ENCODE data around the gene DUSP10. TPM values are rescaled to one million over a fixed set of nuclear protein-coding genes. Genes with fewer than 3 reads are reported as not detected.

The DUSP10 gene
- total RNA-seq, 2 experiments from 2014 or later, result 10.8 to 12.9 TPM

DNA sequence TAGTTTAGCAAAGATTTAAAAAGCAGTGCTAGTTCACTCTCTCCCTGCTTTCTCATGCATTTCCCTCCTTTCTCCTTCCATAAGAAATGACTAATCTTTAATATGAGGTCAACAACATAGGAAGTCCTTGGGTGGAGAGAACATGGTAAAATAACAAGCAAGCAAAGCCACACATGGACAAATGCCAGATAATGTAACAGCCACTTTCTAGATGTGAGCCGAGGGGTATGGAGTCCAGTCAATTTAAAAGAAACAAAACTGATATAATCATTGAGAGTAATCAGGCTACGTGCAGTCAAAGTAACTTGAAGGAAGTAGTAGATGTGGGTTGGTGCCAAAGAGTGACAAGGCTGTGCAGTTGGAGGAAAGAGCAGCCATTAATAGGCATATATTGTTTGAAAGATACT is 69.6 kb downstream of the DUSP10 start:
- ChIA-PET POLR2A (no interaction called here), CTCF (interaction anchor here (1.0 kb wide), 1 partner anchor 783 kb away, joined by 5 read pairs; no protein-coding TSS in a partner anchor)
- Mint-ChIP-seq H3K27me3 (peaks cover 2% of the 10 kb centered on the region), H3K4me1 (ENCODE audit: low read depth) (peaks cover 4% of the 10 kb centered on the region), H3K36me3 (ENCODE audit: low read depth) (no peaks in the 10 kb centered on the region), H3K9me3 (no peaks in the 10 kb centered on the region), H3K4me3 (no peak overlapping the region), H3K27ac (no peak overlapping the region)
- ATAC-seq (no peak), DNase-seq (no peak)
- TF ChIP-seq, protein P1, sequence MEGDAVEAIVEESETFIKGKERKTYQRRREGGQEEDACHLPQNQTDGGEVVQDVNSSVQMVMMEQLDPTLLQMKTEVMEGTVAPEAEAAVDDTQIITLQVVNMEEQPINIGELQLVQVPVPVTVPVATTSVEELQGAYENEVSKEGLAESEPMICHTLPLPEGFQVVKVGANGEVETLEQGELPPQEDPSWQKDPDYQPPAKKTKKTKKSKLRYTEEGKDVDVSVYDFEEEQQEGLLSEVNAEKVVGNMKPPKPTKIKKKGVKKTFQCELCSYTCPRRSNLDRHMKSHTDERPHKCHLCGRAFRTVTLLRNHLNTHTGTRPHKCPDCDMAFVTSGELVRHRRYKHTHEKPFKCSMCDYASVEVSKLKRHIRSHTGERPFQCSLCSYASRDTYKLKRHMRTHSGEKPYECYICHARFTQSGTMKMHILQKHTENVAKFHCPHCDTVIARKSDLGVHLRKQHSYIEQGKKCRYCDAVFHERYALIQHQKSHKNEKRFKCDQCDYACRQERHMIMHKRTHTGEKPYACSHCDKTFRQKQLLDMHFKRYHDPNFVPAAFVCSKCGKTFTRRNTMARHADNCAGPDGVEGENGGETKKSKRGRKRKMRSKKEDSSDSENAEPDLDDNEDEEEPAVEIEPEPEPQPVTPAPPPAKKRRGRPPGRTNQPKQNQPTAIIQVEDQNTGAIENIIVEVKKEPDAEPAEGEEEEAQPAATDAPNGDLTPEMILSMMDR (IDR thresholded peaks at IDR 0.05), result no peak
- intact Hi-C loops (cut with micrococcal nuclease), result no loop called here

DNA sequence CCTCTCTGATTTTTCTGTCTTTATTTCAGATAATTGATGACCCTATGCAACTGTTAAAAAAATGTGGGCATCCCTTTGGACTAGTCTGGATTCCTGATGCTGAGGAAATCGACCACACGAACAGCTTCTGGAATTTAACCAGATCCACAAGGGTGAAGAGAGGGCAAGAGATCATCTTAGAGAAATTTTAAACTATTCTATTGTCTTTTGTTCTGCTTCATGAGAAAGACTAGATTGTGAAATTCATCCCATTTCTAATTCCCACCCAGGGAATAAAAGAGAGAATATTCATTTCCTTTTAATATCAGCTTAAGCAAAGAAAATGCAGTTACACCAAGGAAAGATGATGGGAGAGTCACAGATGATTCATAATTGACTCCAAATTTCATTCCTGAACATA is 71.8 kb downstream of the DUSP10 start:
- Mint-ChIP-seq H3K27me3 (peaks cover 2% of the 10 kb centered on the region), H3K9me3 (no peaks in the 10 kb centered on the region), H3K27ac (no peak overlapping the region), H3K4me3 (no peak overlapping the region), H3K36me3 (ENCODE audit: low read depth) (no peaks in the 10 kb centered on the region), H3K4me1 (ENCODE audit: low read depth) (peaks cover 5% of the 10 kb centered on the region)
- DNase-seq (no peak), ATAC-seq (no peak)
- ChIA-PET POLR2A (no interaction called here), CTCF (no interaction called here)
- intact Hi-C loops (cut with micrococcal nuclease), result no loop called here
- TF ChIP-seq, protein P1 (IDR thresholded peaks at IDR 0.05), result no peak

DNA sequence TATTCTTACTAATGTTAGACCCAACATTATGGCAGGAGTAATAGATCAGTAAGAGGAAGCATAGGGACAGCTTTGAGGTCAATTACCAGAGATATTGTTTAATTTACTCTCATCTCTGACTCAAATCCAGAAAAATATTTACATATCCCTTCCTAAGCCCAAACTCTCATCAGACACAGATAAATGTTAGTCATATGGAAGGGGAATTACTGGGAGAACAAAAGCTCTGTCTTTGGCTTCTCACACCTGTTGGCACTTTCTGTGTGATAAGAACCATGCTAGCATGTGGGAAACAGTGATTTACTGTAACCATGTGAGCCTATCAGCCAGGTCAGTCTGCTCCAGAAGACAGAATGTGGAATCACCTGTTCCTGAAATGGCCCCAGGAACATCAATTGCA is 72.4 kb downstream of the DUSP10 start:
- CTCF ChIA-PET, result no interaction called here
- POLR2A ChIA-PET, result no interaction called here
- intact Hi-C loops (cut with micrococcal nuclease), result no loop called here
- Mint-ChIP-seq H3K9me3 (no peaks in the 10 kb centered on the region), H3K27me3 (peaks cover 2% of the 10 kb centered on the region), H3K4me3 (no peak overlapping the region), H3K36me3 (ENCODE audit: low read depth) (no peaks in the 10 kb centered on the region), H3K27ac (no peak overlapping the region), H3K4me1 (ENCODE audit: low read depth) (peaks cover 5% of the 10 kb centered on the region)
- TF ChIP-seq, protein P1 (IDR thresholded peaks at IDR 0.05), result no peak
- no peak for DNase-seq
- no peak for ATAC-seq

DNA sequence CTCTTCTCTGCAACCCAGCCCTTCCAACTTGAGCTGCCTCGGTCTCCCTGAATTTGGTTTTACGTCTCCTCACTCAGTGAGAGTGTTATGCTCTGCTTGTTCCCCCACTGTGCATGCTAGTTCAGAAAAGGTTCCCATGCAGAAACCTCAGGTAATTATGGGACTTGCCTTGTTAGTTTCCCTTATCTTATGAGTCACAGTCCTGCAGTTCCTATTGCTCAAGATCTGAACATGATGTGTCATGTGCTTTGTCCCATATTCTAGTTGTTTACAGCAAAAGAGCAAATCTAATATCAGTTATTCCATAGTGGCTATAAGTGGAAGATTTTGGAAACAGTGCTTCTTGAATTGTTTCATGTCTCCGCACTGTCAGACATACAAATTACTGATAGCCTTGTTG is 74.4 kb downstream of the DUSP10 start:
- Mint-ChIP-seq H3K4me1 (ENCODE audit: low read depth) (peaks cover 5% of the 10 kb centered on the region), H3K4me3 (no peak overlapping the region), H3K9me3 (no peaks in the 10 kb centered on the region), H3K36me3 (ENCODE audit: low read depth) (no peaks in the 10 kb centered on the region), H3K27me3 (peaks cover 2% of the 10 kb centered on the region), H3K27ac (no peak overlapping the region)
- TF ChIP-seq, protein P1 (IDR thresholded peaks at IDR 0.05), result no peak
- DNase-seq (no peak), ATAC-seq (no peak)
- ChIA-PET CTCF (no interaction called here), POLR2A (no interaction called here)
- intact Hi-C loops (cut with micrococcal nuclease), result no loop called here

DNA sequence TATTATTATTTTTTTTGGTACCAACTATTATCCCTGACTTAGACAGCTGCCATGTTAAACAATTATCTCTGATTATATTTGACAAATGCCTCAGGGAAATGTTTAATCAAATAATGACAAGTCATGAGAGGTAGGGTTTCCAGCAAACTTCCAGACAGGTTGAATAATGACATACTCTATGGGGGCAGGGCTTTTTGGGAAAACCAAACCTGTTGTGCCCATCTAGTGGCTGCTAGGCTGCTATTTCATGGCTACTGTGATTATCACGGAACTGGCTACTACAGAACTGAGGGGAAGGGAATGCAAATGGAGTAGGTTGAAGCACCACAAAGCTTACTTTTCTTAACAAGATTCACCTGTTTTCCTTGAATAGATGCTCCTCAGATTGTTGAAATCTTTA is 77.6 kb downstream of the DUSP10 start:
- Mint-ChIP-seq H3K27ac (no peak overlapping the region), H3K27me3 (peaks cover 2% of the 10 kb centered on the region), H3K36me3 (ENCODE audit: low read depth) (no peaks in the 10 kb centered on the region), H3K4me3 (no peak overlapping the region), H3K4me1 (ENCODE audit: low read depth) (peaks cover 10% of the 10 kb centered on the region), H3K9me3 (no peaks in the 10 kb centered on the region)
- CTCF ChIA-PET, result interaction anchor here (0.6 kb wide), 1 partner anchor 229 kb away, joined by 3 read pairs; no protein-coding TSS in a partner anchor
- TF ChIP-seq, protein P1 (IDR thresholded peaks at IDR 0.05), result no peak
- intact Hi-C loops (cut with micrococcal nuclease), result no loop called here
- DNase-seq, result no peak
- POLR2A ChIA-PET, result interaction anchor here (0.7 kb wide), 1 partner anchor 9 kb away, joined by 3 read pairs; no protein-coding TSS in a partner anchor
- ATAC-seq, result no peak
